ENCODE data around the gene USO1. TPM values are rescaled to one million over a fixed set of nuclear protein-coding genes. Genes with fewer than 3 reads are reported as not detected.

USO1 gene
- total and polyA plus RNA-seq, 2 of the 13 experiments (the other 11 are each of a cell fraction or from before 2014, with no cell fraction given), result 52.2 to 87.7 TPM

DNA sequence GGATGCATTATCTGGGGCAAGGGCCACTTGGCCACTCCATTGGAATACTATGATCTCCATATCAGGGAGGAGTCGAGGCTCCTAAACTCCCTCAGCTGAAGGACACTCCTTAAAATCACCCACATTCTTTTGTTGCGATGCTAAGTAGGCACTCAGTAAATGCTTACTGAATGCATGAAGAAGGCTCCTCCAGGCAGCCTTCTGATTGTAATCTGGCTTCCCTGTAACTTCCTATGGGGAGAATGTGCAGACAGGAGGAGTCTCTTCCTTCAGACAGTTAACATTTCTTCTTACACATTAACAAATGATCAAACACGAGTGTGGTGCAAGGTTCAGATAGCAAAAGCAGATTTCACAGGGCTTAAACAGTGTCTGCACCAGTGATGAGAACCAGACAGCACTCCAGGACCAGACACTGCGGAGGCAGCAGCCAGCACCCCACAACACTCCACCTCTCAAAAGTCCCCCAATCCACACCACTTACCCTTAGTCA lies 21.4 kb upstream of the USO1 start (continued):
- TF ChIP-seq ZNF687 (CRISPR knock-in tag; IDR thresholded peaks at IDR 0.05) (no peak), MIXL1 (CRISPR knock-in tag; IDR thresholded peaks at IDR 0.05) (peak; percentile 85), PRDM15 (CRISPR knock-in tag; IDR thresholded peaks at IDR 0.05) (no peak), ZNF557 (CRISPR knock-in tag; IDR thresholded peaks at IDR 0.05) (0 out of 2 replicates have a peak, but pooled peaks have one; percentile 33), GFI1 (CRISPR knock-in tag; IDR thresholded peaks at IDR 0.05; ENCODE audit: borderline replicate concordance) (peak; percentile 18; the same call in 1 of the 2 replicates), FOXP1 (IDR thresholded peaks at IDR 0.05) (no peak), FOXP1 (CRISPR knock-in tag; IDR thresholded peaks at IDR 0.05) (0 out of 2 replicates have a peak, but pooled peaks have one; percentile 22), MTA1 (CRISPR knock-in tag; IDR thresholded peaks at IDR 0.05; ENCODE audit: borderline replicate concordance) (no peak), ZNF619 (CRISPR knock-in tag; IDR thresholded peaks at IDR 0.05) (no peak), MZF1 (CRISPR knock-in tag; IDR thresholded peaks at IDR 0.05; ENCODE audit: borderline replicate concordance) (no peak), ZNF20 (CRISPR knock-in tag; IDR thresholded peaks at IDR 0.05) (no peak), ZNF256 (CRISPR knock-in tag; conservative IDR thresholded peaks at IDR 0.05) (no peak), NCOR1 (IDR thresholded peaks at IDR 0.05; ENCODE audit: borderline replicate concordance, low read length) (peak; percentile 67; the same call in 1 of the 2 replicates), TEAD3 (CRISPR knock-in tag; optimal IDR thresholded peaks at IDR 0.05; ENCODE audit: borderline replicate concordance) (peak; percentile 37), E2F2 (CRISPR knock-in tag; IDR thresholded peaks at IDR 0.05; ENCODE audit: borderline replicate concordance) (no peak), RCOR2 (CRISPR knock-in tag; IDR thresholded peaks at IDR 0.05) (no peak), YEATS4 (CRISPR knock-in tag; IDR thresholded peaks at IDR 0.05; ENCODE audit: borderline replicate concordance) (peak; percentile 59; the same call in 1 of the 2 replicates), ATM (IDR thresholded peaks at IDR 0.05; ENCODE audit: borderline replicate concordance) (no peak)
- TF ChIP-seq, protein P1, sequence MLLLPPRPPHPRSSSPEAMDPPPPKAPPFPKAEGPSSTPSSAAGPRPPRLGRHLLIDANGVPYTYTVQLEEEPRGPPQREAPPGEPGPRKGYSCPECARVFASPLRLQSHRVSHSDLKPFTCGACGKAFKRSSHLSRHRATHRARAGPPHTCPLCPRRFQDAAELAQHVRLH (CRISPR knock-in tag; IDR thresholded peaks at IDR 0.05; ENCODE audit: borderline replicate concordance, low read depth), result 0 out of 2 replicates have a peak, but pooled peaks have one; percentile 38
